Inflammatory macrophage treated with lipopolysaccharide for 1 hour (primary cell): ENCODE results near the gene PRKN.
"Not testable (repeated sequence)": the region's sequence is repeated elsewhere in the genome, so short reads cannot be mapped to it uniquely, and the experiment has no call there.

Experiments
- DNase-seq, 2 donors: peaks; one replicate each; pipeline ENCODE4 v3.0.0-alpha.2; 2020 to 2022

The PRKN gene

GRCh38 chr6:161870236-161870901 lies 857.2 kb downstream of the PRKN start:
- no peak for DNase-seq

GRCh38 chr6:161869491-161869890 lies 858.1 kb downstream of the PRKN start:
- DNase-seq, result no peak

GRCh38 chr6:161866570-161866969 lies 861.0 kb downstream of the PRKN start:
- no peak for DNase-seq

- DNase-seq, result not testable (repeated sequence)
These were observed 866.5 kb downstream of the PRKN start for GRCh38 chr6:161861061-161861460.

GRCh38 chr6:161853657-161854056 lies 873.9 kb downstream of the PRKN start:
- DNase-seq, result no peak

GRCh38 chr6:161851486-161851885 lies 876.1 kb downstream of the PRKN start:
- not testable (repeated sequence) for DNase-seq

GRCh38 chr6:161850562-161850961 lies 877.0 kb downstream of the PRKN start:
- no peak for DNase-seq

- DNase-seq, result no peak
These were observed 879.9 kb downstream of the PRKN start for GRCh38 chr6:161847628-161848027.

- DNase-seq, result no peak
These were observed 882.8 kb downstream of the PRKN start for GRCh38 chr6:161844804-161845203.

GRCh38 chr6:161843066-161843465 lies 884.5 kb downstream of the PRKN start:
- no peak for DNase-seq

- no peak for DNase-seq
These were observed 887.2 kb downstream of the PRKN start for GRCh38 chr6:161840380-161840779.

- DNase-seq, result no peak
These were observed 889.1 kb downstream of the PRKN start for GRCh38 chr6:161838306-161839035.

- DNase-seq, result no peak
These were observed 889.7 kb downstream of the PRKN start for GRCh38 chr6:161837854-161838253.

- DNase-seq, result no peak
These were observed 890.2 kb downstream of the PRKN start for GRCh38 chr6:161837449-161837735.

- no peak for DNase-seq
These were observed 890.7 kb downstream of the PRKN start for GRCh38 chr6:161836643-161837448.

GRCh38 chr6:161835500-161836215 lies 891.9 kb downstream of the PRKN start:
- no peak for DNase-seq

GRCh38 chr6:161834426-161834825 lies 893.1 kb downstream of the PRKN start:
- no peak for DNase-seq

GRCh38 chr6:161833099-161833860 lies 894.3 kb downstream of the PRKN start:
- no peak for DNase-seq

GRCh38 chr6:161832622-161833021 lies 894.9 kb downstream of the PRKN start:
- DNase-seq, result no peak

- DNase-seq, result peak in 1 of 2 donors; percentile 74
These were observed 896.5 kb downstream of the PRKN start for GRCh38 chr6:161830866-161831616.

GRCh38 chr6:161829291-161829729 lies 898.3 kb downstream of the PRKN start:
- no peak for DNase-seq

GRCh38 chr6:161828355-161828754 lies 899.2 kb downstream of the PRKN start:
- no peak for DNase-seq
